Measurements from ENCODE around the gene AKIRIN2.

- no peak for TF ChIP-seq CTCF (IDR thresholded peaks at IDR 0.05)
- no peak for TF ChIP-seq POLR2A (IDR thresholded peaks at IDR 0.05)
These were observed 15.0 kb upstream of the AKIRIN2 start for GRCh38 chr6:87716928-87717614.
